ENCODE results near the gene CNR2.

DNA sequence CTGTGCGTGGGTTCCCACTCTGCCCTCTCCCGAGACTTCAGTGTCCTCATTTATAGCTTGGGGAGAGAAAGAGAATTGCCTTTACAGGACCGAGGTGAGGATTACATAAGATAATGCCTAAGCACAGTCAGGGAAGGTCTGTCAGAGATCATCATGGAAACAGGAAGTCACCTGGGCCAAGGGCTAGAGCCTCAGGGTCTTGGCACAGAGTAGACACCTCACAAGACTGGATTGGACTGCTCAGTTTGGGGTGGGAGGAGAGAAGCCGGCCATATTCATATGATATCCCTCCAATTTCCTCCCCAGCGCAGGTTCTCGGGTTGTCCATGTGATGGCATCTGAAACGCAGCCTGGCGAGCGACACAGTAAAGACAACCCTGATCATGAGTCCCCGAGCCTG is 3.8 kb downstream of the CNR2 start:
- TF ChIP-seq, protein P1, sequence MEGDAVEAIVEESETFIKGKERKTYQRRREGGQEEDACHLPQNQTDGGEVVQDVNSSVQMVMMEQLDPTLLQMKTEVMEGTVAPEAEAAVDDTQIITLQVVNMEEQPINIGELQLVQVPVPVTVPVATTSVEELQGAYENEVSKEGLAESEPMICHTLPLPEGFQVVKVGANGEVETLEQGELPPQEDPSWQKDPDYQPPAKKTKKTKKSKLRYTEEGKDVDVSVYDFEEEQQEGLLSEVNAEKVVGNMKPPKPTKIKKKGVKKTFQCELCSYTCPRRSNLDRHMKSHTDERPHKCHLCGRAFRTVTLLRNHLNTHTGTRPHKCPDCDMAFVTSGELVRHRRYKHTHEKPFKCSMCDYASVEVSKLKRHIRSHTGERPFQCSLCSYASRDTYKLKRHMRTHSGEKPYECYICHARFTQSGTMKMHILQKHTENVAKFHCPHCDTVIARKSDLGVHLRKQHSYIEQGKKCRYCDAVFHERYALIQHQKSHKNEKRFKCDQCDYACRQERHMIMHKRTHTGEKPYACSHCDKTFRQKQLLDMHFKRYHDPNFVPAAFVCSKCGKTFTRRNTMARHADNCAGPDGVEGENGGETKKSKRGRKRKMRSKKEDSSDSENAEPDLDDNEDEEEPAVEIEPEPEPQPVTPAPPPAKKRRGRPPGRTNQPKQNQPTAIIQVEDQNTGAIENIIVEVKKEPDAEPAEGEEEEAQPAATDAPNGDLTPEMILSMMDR (IDR thresholded peaks at IDR 0.05 in 8 of 11, conservative IDR thresholded peaks at IDR 0.05 in 3 of 11) = no peak
- TF ChIP-seq POLR2A (IDR thresholded peaks at IDR 0.05) = no peak
